Measurements from ENCODE around the gene PCDHA1.

PCDHA1 gene

GRCh38 chr5:140923601-140924000, 137.7 kb downstream of the PCDHA1 start:
- DNase-seq (ENCODE audit: low read depth) = no peak

- DNase-seq (ENCODE audit: low read depth) = no peak
Measured at GRCh38 chr5:140925806-140926442, 140.0 kb downstream of the PCDHA1 start, which contains the start of gene PCDHAC1. Gene PCDHAC1 (plus strand): TSS chr5:140926299. CDS start chr5:140926893, 594 bp downstream.

GRCh38 chr5:140926443-140927227, 140.7 kb downstream of the PCDHA1 start:
- DNase-seq (ENCODE audit: low read depth) = no peak

- no peak for DNase-seq (ENCODE audit: low read depth)
Measured at GRCh38 chr5:140927228-140927573, 141.3 kb downstream of the PCDHA1 start.

- DNase-seq (ENCODE audit: low read depth) = no peak
Measured at GRCh38 chr5:140934964-140935606, 149.1 kb downstream of the PCDHA1 start.

GRCh38 chr5:140946578-140946977, 160.6 kb downstream of the PCDHA1 start:
- no peak for DNase-seq (ENCODE audit: low read depth)

- DNase-seq (ENCODE audit: low read depth) = no peak
Measured at GRCh38 chr5:140951636-140952035, 165.7 kb downstream of the PCDHA1 start.

- DNase-seq (ENCODE audit: low read depth) = no peak
Measured at GRCh38 chr5:140953234-140953633, 167.3 kb downstream of the PCDHA1 start.

- no peak for DNase-seq (ENCODE audit: low read depth)
Measured at GRCh38 chr5:140962190-140962589, 176.2 kb downstream of the PCDHA1 start.

GRCh38 chr5:140964356-140964755, 178.4 kb downstream of the PCDHA1 start:
- DNase-seq (ENCODE audit: low read depth) = no peak

GRCh38 chr5:140965905-140966292, 180.0 kb downstream of the PCDHA1 start:
- DNase-seq (ENCODE audit: low read depth) = no peak

- no peak for DNase-seq (ENCODE audit: low read depth)
Measured at GRCh38 chr5:140966293-140967225, 180.6 kb downstream of the PCDHA1 start, which contains the start of gene PCDHAC2. Gene PCDHAC2 (plus strand): TSS chr5:140966476. CDS start chr5:140966767, 291 bp downstream.

- DNase-seq (ENCODE audit: low read depth) = no peak
Measured at GRCh38 chr5:140967226-140967893, 181.4 kb downstream of the PCDHA1 start.

- no peak for DNase-seq (ENCODE audit: low read depth)
Measured at GRCh38 chr5:140969880-140970279, 183.9 kb downstream of the PCDHA1 start.

GRCh38 chr5:140973550-140973949, 187.6 kb downstream of the PCDHA1 start:
- no peak for DNase-seq (ENCODE audit: low read depth)

- DNase-seq (ENCODE audit: low read depth) = no peak
Measured at GRCh38 chr5:140977003-140977402, 191.1 kb downstream of the PCDHA1 start.

GRCh38 chr5:140978260-140978659, 192.3 kb downstream of the PCDHA1 start:
- no peak for DNase-seq (ENCODE audit: low read depth)

- DNase-seq (ENCODE audit: low read depth) = no peak
Measured at GRCh38 chr5:140978983-140979382, 193.0 kb downstream of the PCDHA1 start.

- no peak for DNase-seq (ENCODE audit: low read depth)
Measured at GRCh38 chr5:140982083-140982716, 196.3 kb downstream of the PCDHA1 start.

- no peak for DNase-seq (ENCODE audit: low read depth)
Measured at GRCh38 chr5:140986117-140986521, 200.2 kb downstream of the PCDHA1 start.

GRCh38 chr5:140988100-140988499, 202.2 kb downstream of the PCDHA1 start:
- no peak for DNase-seq (ENCODE audit: low read depth)

All from stimulated activated CD4-positive, alpha-beta T cell treated with anti-CD3 and anti-CD28 coated beads, Interleukin-2, amount 100 ng/mL, for 4 hours (primary cell).